ENCODE results near the gene NDC80. TPM values are rescaled to one million over a fixed set of nuclear protein-coding genes. Genes with fewer than 3 reads are reported as not detected.

The NDC80 gene
- total and polyA plus RNA-seq, 9 of the 15 experiments (the other 6 are each of a cell fraction or from before 2014, with no cell fraction given), result 65.2 to 97.9 (median 83.3) TPM

DNA sequence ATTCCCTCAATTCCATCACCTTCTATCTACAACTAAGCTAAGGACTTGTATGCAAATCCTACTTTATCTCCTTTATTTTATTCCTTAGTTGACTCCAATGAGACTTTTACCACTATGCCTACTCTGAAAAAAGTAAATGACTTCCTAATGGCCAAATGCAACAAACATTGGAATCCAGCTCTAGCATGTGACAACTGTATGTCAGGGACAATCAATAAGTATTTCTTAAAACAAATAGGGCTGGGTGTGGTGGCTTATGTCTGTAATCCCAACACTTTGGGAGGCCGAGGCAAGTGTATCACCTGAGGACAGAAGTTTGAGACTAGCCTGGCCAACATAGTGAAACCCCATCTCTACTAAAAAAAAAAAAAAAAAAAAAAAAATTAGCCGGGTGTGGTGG lies 21.9 kb upstream of the NDC80 start:
- no TSS peak for BruUV-seq (replicated peaks)
- POLR2A ChIA-PET, result interaction anchor here (1.6 kb wide), 1 partner anchor 22 kb away, joined by 7 read pairs; the partner anchor contains the start of genes METTL4 and NDC80
- H3K9ac ChIP-seq (ENCODE audit: insufficient read depth in 1 of 2, low read depth in 2 of 2, low read length in 2 of 2), result no peak overlapping the region
- no peaks in the 10 kb centered on the region for H3K9me3 ChIP-seq (replicated peaks; ENCODE audit: control insufficient read depth, insufficient read depth, low read depth, low read length)
- in situ Hi-C loops (cut with MboI), result loop anchor here (25.0 kb wide), 1 partner anchor 962 kb away; no protein-coding TSS in a partner anchor
- H3K79me2 ChIP-seq (ENCODE audit: control insufficient read depth, insufficient read depth, low read length), result no peaks in the 10 kb centered on the region
- no peak overlapping the region for H2AFZ ChIP-seq (ENCODE audit: low read depth, low read length)
- H3K4me3 ChIP-seq, result no peak overlapping the region
- H3K27ac ChIP-seq (ENCODE audit: extremely low read depth, low read depth, low read length), result no peak overlapping the region
- ATAC-seq (no peak), FAIRE-seq (no peak), DNase-seq (ENCODE audit: extremely low read depth in 1 of 4, low spot score in 3 of 4) (no peak)
- no peaks in the 10 kb centered on the region for H3K4me1 ChIP-seq (replicated peaks in 1 of 2; ENCODE audit: control insufficient read depth in 2 of 2, insufficient read depth in 2 of 2, low read length in 2 of 2)
- H3K4me2 ChIP-seq (ENCODE audit: insufficient read depth, low read length), result no peak overlapping the region
- H4K20me1 ChIP-seq (replicated peaks; ENCODE audit: control insufficient read depth, insufficient read depth, low read length), result no peaks in the 10 kb centered on the region
- intact Hi-C loops (cut with micrococcal nuclease), result loop anchor here (5.0 to 10.0 kb wide), 4 partner anchors 325 to 1682 kb away; no protein-coding TSS in a partner anchor
- no peaks in the 10 kb centered on the region for H3K27me3 ChIP-seq (ENCODE audit: control insufficient read depth in 2 of 2, insufficient read depth in 2 of 2, low read length in 2 of 2)
- WGBS (ENCODE audit: insufficient coverage, low coverage, missing lambda C conversion rate), result 40% methylated on average over 1 of the region's 2 CpGs
- CTCF ChIA-PET (ENCODE audit: low intra/inter-chr PET ratio), result interaction anchor here (0.6 kb wide), 2 partner anchors 696 to 1222 kb away, joined by 3 read pairs; no protein-coding TSS in a partner anchor
- H3K36me3 ChIP-seq (ENCODE audit: control insufficient read depth, insufficient read depth, low read length), result peaks cover 27% of the 10 kb centered on the region; the same call in 2 of the 3 replicates
- no peaks in the 10 kb centered on the region for H3K9me1 ChIP-seq (ENCODE audit: control insufficient read depth, insufficient read depth, low read length)
- TF ChIP-seq ZNF75A (CRISPR knock-in tag; IDR thresholded peaks at IDR 0.05) (no peak), CBX8 (IDR thresholded peaks at IDR 0.05; ENCODE audit: borderline replicate concordance, extremely low read depth, low read depth, low read length, poor library complexity, severe bottlenecking) (no peak), KDM4B (IDR thresholded peaks at IDR 0.05; ENCODE audit: borderline replicate concordance in 2 of 2, low read depth in 1 of 2) (no peak), CHCHD3 (CRISPR knock-in tag; IDR thresholded peaks at IDR 0.05) (no peak), PCBP2 (IDR thresholded peaks at IDR 0.05; ENCODE audit: low read depth, low read length, poor library complexity, severe bottlenecking) (no peak), RBM25 (IDR thresholded peaks at IDR 0.05; ENCODE audit: low read depth, low read length, severe bottlenecking) (no peak), HNRNPUL1 (IDR thresholded peaks at IDR 0.05; ENCODE audit: low read length) (no peak), ZNF384 (IDR thresholded peaks at IDR 0.05; ENCODE audit: low read depth, low read length) (no peak)
- TF ChIP-seq, protein P1, sequence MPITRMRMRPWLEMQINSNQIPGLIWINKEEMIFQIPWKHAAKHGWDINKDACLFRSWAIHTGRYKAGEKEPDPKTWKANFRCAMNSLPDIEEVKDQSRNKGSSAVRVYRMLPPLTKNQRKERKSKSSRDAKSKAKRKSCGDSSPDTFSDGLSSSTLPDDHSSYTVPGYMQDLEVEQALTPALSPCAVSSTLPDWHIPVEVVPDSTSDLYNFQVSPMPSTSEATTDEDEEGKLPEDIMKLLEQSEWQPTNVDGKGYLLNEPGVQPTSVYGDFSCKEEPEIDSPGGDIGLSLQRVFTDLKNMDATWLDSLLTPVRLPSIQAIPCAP (CRISPR knock-in tag; IDR thresholded peaks at IDR 0.05; ENCODE audit: borderline replicate concordance), result no peak
- TF ChIP-seq, protein P2, sequence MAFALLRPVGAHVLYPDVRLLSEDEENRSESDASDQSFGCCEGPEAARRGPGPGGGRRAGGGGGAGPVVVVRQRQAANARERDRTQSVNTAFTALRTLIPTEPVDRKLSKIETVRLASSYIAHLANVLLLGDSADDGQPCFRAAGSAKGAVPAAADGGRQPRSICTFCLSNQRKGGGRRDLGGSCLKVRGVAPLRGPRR (CRISPR knock-in tag; IDR thresholded peaks at IDR 0.05), result no peak
- TF ChIP-seq, protein P3, sequence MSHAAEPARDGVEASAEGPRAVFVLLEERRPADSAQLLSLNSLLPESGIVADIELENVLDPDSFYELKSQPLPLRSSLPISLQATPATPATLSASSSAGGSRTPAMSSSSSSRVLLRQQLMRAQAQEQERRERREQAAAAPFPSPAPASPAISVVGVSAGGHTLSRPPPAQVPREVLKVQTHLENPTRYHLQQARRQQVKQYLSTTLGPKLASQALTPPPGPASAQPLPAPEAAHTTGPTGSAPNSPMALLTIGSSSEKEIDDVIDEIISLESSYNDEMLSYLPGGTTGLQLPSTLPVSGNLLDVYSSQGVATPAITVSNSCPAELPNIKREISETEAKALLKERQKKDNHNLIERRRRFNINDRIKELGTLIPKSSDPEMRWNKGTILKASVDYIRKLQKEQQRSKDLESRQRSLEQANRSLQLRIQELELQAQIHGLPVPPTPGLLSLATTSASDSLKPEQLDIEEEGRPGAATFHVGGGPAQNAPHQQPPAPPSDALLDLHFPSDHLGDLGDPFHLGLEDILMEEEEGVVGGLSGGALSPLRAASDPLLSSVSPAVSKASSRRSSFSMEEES (CRISPR knock-in tag; IDR thresholded peaks at IDR 0.05), result no peak
- TF ChIP-seq, protein P4, sequence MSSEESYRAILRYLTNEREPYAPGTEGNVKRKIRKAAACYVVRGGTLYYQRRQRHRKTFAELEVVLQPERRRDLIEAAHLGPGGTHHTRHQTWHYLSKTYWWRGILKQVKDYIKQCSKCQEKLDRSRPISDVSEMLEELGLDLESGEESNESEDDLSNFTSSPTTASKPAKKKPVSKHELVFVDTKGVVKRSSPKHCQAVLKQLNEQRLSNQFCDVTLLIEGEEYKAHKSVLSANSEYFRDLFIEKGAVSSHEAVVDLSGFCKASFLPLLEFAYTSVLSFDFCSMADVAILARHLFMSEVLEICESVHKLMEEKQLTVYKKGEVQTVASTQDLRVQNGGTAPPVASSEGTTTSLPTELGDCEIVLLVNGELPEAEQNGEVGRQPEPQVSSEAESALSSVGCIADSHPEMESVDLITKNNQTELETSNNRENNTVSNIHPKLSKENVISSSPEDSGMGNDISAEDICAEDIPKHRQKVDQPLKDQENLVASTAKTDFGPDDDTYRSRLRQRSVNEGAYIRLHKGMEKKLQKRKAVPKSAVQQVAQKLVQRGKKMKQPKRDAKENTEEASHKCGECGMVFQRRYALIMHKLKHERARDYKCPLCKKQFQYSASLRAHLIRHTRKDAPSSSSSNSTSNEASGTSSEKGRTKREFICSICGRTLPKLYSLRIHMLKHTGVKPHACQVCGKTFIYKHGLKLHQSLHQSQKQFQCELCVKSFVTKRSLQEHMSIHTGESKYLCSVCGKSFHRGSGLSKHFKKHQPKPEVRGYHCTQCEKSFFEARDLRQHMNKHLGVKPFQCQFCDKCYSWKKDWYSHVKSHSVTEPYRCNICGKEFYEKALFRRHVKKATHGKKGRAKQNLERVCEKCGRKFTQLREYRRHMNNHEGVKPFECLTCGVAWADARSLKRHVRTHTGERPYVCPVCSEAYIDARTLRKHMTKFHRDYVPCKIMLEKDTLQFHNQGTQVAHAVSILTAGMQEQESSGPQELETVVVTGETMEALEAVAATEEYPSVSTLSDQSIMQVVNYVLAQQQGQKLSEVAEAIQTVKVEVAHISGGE (CRISPR knock-in tag; IDR thresholded peaks at IDR 0.05), result no peak
- TF ChIP-seq, protein P5, sequence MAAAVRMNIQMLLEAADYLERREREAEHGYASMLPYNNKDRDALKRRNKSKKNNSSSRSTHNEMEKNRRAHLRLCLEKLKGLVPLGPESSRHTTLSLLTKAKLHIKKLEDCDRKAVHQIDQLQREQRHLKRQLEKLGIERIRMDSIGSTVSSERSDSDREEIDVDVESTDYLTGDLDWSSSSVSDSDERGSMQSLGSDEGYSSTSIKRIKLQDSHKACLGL (CRISPR knock-in tag; IDR thresholded peaks at IDR 0.05; ENCODE audit: borderline replicate concordance, poor library complexity, severe bottlenecking), result no peak

Measured in K562 (cell line).